H1 (cell line): ENCODE data around the gene CCDC141. TPM values are rescaled to one million over a fixed set of nuclear protein-coding genes. Genes with fewer than 3 reads are reported as not detected.

ENCODE experiments used
- CTCF ChIA-PET: fragments of 300-600 bp; sonication (Branson Sonifier 250); formaldehyde crosslinking; loops from one replicate; lab custom pipeline; 2021; ENCODE audit not compliant: partially characterized antibody; lab: Charles Lee
- POLR2A ChIA-PET: fragments of 300-600 bp; sonication (Branson Sonifier 250); formaldehyde crosslinking; loops from one replicate; lab custom pipeline; 2021; ENCODE audit warnings: inconsistent platforms; ENCODE audit not compliant: partially characterized antibody; lab: Charles Lee
- DNase-seq, 2 experiments: peaks; one replicate each; pipeline versions ENCODE4 v3.0.0 to v3.0.0-alpha.2; 2010 to 2022; ENCODE audit warnings: low spot score in 2 of 2, low read depth in 1 of 2, mixed read lengths in 1 of 2
- FAIRE-seq: peaks from 2 replicates; lab custom pipeline; 2011; peaks lifted over from hg19 to GRCh38; lab: Jason Lieb, UNC
- H2AFZ ChIP-seq: 2 replicates; pipeline ENCODE4 v1.8.1; 2012; ENCODE audit warnings: low read length, inconsistent platforms
- H2AK5ac ChIP-seq: 2 replicates; pipeline ENCODE4 v1.6.1; 2013; ENCODE audit warnings: low read depth, low read length
- H2BK120ac ChIP-seq: replicated peaks from 2 replicates; pipeline ENCODE3; 2013; ENCODE audit warnings: low read depth, low read length, inconsistent platforms
- H2BK12ac ChIP-seq: 2 replicates; pipeline ENCODE4 v1.6.1; 2013; ENCODE audit warnings: low read depth, low read length
- H2BK15ac ChIP-seq: 2 replicates; pipeline ENCODE4 v1.6.1; 2013; ENCODE audit warnings: low read length
- H2BK20ac ChIP-seq: 2 replicates; pipeline ENCODE4 v1.6.1; 2013; ENCODE audit warnings: low read length
- H2BK5ac ChIP-seq: 2 replicates; pipeline ENCODE4 v1.6.1; 2013; ENCODE audit warnings: low read depth, low read length
- H3K14ac ChIP-seq: 2 replicates; pipeline ENCODE4 v1.6.1; 2013; ENCODE audit warnings: inconsistent platforms; ENCODE audit not compliant: insufficient read length
- H3K18ac ChIP-seq: 2 replicates; pipeline ENCODE4 v1.6.1; 2013; ENCODE audit warnings: low read length; ENCODE audit errors: extremely low read depth
- H3K23ac ChIP-seq: 2 replicates; pipeline ENCODE4 v1.6.1; 2013; ENCODE audit warnings: inconsistent platforms; ENCODE audit not compliant: insufficient read length
- H3K23me2 ChIP-seq: 2 replicates; pipeline ENCODE4 v1.6.1; 2013; ENCODE audit warnings: low read depth, low read length
- H3K27ac ChIP-seq: 2 replicates; pipeline ENCODE4 v1.6.1; 2011; ENCODE audit warnings: low read depth, low read length, inconsistent platforms
- H3K27me3 ChIP-seq, 4 experiments: replicated peaks in 1 of 4; 1 replicate in 1 of 4; 2 replicates in 3 of 4; pipeline versions ENCODE4 v1.6.1 to v1.8.1; 2011 to 2013; ENCODE audit warnings: low read length in 3 of 4, mild to moderate bottlenecking in 3 of 4, inconsistent platforms in 2 of 4, mixed read lengths in 2 of 4, moderate library complexity in 1 of 4; ENCODE audit not compliant: control insufficient read depth in 3 of 4, insufficient read depth in 3 of 4; ENCODE audit errors: extremely low read depth in 1 of 4
- H3K36me3 ChIP-seq, 4 experiments: 2 replicates each; pipeline versions ENCODE4 v1.6.1 to v1.8.1; 2011 to 2013; ENCODE audit warnings: mild to moderate bottlenecking in 4 of 4, low read length in 3 of 4, moderate library complexity in 2 of 4, control low read depth in 1 of 4, inconsistent platforms in 1 of 4; ENCODE audit not compliant: insufficient read depth in 4 of 4, control insufficient read depth in 2 of 4
- H3K4ac ChIP-seq: replicated peaks from 2 replicates; pipeline ENCODE3; 2013; ENCODE audit warnings: low read length, low read depth, mixed read lengths, inconsistent platforms; ENCODE audit not compliant: insufficient read length
- H3K4me1 ChIP-seq, 4 experiments: replicated peaks in 1 of 4; 1 replicate in 1 of 4; 2 replicates in 3 of 4; pipeline versions ENCODE4 v1.6.1 to v1.8.1; 2011 to 2013; ENCODE audit warnings: low read length in 3 of 4, inconsistent platforms in 2 of 4, mixed read lengths in 1 of 4; ENCODE audit not compliant: insufficient read depth in 4 of 4, control insufficient read depth in 3 of 4
- H3K4me2 ChIP-seq, 2 experiments: 2 replicates each; pipeline versions ENCODE4 v1.6.1 to v1.8.1; 2011 to 2013; ENCODE audit warnings: low read depth in 2 of 2, low read length in 2 of 2, control low read depth in 1 of 2, inconsistent platforms in 1 of 2, mild to moderate bottlenecking in 1 of 2; ENCODE audit not compliant: insufficient read depth in 1 of 2
- H3K4me3 ChIP-seq, 4 experiments: fragments of 200-600, 300-600 bp in 1 of 4; sonication (generic), shearing (Covaris generic), sonication (Bioruptor Twin) in 1 of 4; 2 replicates each; pipeline versions ENCODE4 v1.5.1 to v1.8.1; 2011 to 2016; ENCODE audit warnings: low read length in 4 of 4, low read depth in 3 of 4, control low read depth in 2 of 4, inconsistent platforms in 2 of 4, mild to moderate bottlenecking in 2 of 4, mixed read lengths in 1 of 4, moderate library complexity in 1 of 4; ENCODE audit not compliant: insufficient read depth in 2 of 4; ENCODE audit errors: extremely low read depth in 1 of 4
- H3K56ac ChIP-seq: replicated peaks from 2 replicates; pipeline ENCODE3; 2013; ENCODE audit warnings: low read depth, mild to moderate bottlenecking, mixed read lengths, low read length, inconsistent platforms; ENCODE audit not compliant: insufficient read length
- H3K79me1 ChIP-seq: 2 replicates; pipeline ENCODE4 v1.6.1; 2013; ENCODE audit warnings: low read depth, low read length, control low read depth
- H3K79me2 ChIP-seq, 2 experiments: 2 replicates each; pipeline versions ENCODE4 v1.6.1 to v1.8.1; 2012 to 2013; ENCODE audit warnings: low read length in 2 of 2, mild to moderate bottlenecking in 2 of 2, inconsistent platforms in 1 of 2; ENCODE audit not compliant: insufficient read depth in 2 of 2, control insufficient read depth in 1 of 2
- H3K9ac ChIP-seq, 4 experiments: replicated peaks in 1 of 4; 1 replicate in 1 of 4; 2 replicates in 3 of 4; pipeline versions ENCODE4 v1.6.1 to v1.8.1; 2011 to 2013; ENCODE audit warnings: low read depth in 3 of 4, low read length in 3 of 4, control low read depth in 2 of 4, mild to moderate bottlenecking in 2 of 4, moderate library complexity in 2 of 4, inconsistent platforms in 1 of 4; ENCODE audit errors: extremely low read depth in 1 of 4
- H3K9me3 ChIP-seq, 2 experiments: 2 replicates each; pipeline versions ENCODE4 v1.6.1 to v1.8.1; 2012 to 2013; ENCODE audit warnings: mild to moderate bottlenecking in 2 of 2, moderate library complexity in 2 of 2, control low read depth in 1 of 2, inconsistent platforms in 1 of 2, low read depth in 1 of 2, low read length in 1 of 2, mixed read lengths in 1 of 2; ENCODE audit not compliant: insufficient read depth in 2 of 2
- H4K20me1 ChIP-seq, 2 experiments: replicated peaks in 1 of 2; 2 replicates each; pipeline versions ENCODE3 to v1.8.1; 2011 to 2013; ENCODE audit warnings: inconsistent platforms in 2 of 2, low read length in 2 of 2, mild to moderate bottlenecking in 1 of 2; ENCODE audit not compliant: insufficient read depth in 2 of 2, control insufficient read depth in 1 of 2
- H4K5ac ChIP-seq: 2 replicates; pipeline ENCODE4 v1.6.1; 2013; ENCODE audit warnings: low read length, low read depth, mixed read lengths, inconsistent platforms; ENCODE audit not compliant: insufficient read length
- H4K8ac ChIP-seq: 2 replicates; pipeline ENCODE4 v1.8.0; 2013; ENCODE audit warnings: mild to moderate bottlenecking, moderate library complexity, low read length, inconsistent platforms; ENCODE audit not compliant: insufficient read depth; ENCODE audit errors: extremely low read depth
- H4K91ac ChIP-seq: replicated peaks from 2 replicates; pipeline ENCODE3; 2013; ENCODE audit warnings: low read length, mixed read lengths, inconsistent platforms; ENCODE audit not compliant: insufficient read length
- CHD2 ChIP-seq: IDR thresholded peaks from 2 replicates; pipeline ENCODE4 v1.6.1; 2012; ENCODE audit warnings: low read length, improper control_type of control experiment
- GTF2F1 ChIP-seq: IDR thresholded peaks from 2 replicates; pipeline ENCODE4 v1.6.1; 2012; ENCODE audit warnings: low read depth, low read length, improper control_type of control experiment, borderline replicate concordance
- HDAC6 ChIP-seq: IDR thresholded peaks from one replicate; pipeline ENCODE4 v1.7.1; 2012; ENCODE audit warnings: low read depth, mild to moderate bottlenecking, inconsistent platforms, low read length, moderate library complexity
- POLR2AphosphoS5 ChIP-seq: IDR thresholded peaks from 2 replicates; pipeline ENCODE4 v1.6.1; 2011; ENCODE audit warnings: low read depth, low read length
- POU5F1 ChIP-seq: IDR thresholded peaks from 2 replicates; pipeline ENCODE4 v1.6.1; 2011; ENCODE audit warnings: low read depth, mild to moderate bottlenecking, low read length, moderate library complexity
- RAD21 ChIP-seq, 2 experiments: IDR thresholded peaks in 1 of 2; conservative IDR thresholded peaks in 1 of 2; 2 replicates each; pipeline ENCODE4 v1.6.1; 2011; ENCODE audit warnings: low read depth in 2 of 2, low read length in 2 of 2, improper control_type of control experiment in 1 of 2, inconsistent platforms in 1 of 2, mild to moderate bottlenecking in 1 of 2, moderate library complexity in 1 of 2
- RFX5 ChIP-seq: IDR thresholded peaks from 2 replicates; pipeline ENCODE4 v1.6.1; 2011; ENCODE audit warnings: low read depth, low read length, improper control_type of control experiment, borderline replicate concordance
- RNF2 ChIP-seq: fragments of 200-900, 300-1000 bp; sonication (generic); IDR thresholded peaks from 2 replicates; pipeline ENCODE4 v1.7.1; 2016; ENCODE audit warnings: borderline replicate concordance, low read depth, mild to moderate bottlenecking, antibody characterized with exemption, low read length; ENCODE audit not compliant: poor library complexity, severe bottlenecking; ENCODE audit errors: missing control alignments
- SIN3A ChIP-seq, 2 experiments: IDR thresholded peaks in 1 of 2; conservative IDR thresholded peaks in 1 of 2; 2 replicates each; pipeline ENCODE4 v1.6.1; 2011 to 2012; ENCODE audit warnings: low read length in 2 of 2, improper control_type of control experiment in 1 of 2, low read depth in 1 of 2, mild to moderate bottlenecking in 1 of 2
- SIRT6 ChIP-seq: IDR thresholded peaks from one replicate; pipeline ENCODE4 v1.7.1; 2012; ENCODE audit warnings: low read length, inconsistent platforms
- TAF1 ChIP-seq: IDR thresholded peaks from 2 replicates; pipeline ENCODE4 v1.6.1; 2011; ENCODE audit warnings: mild to moderate bottlenecking, low read depth, low read length
- WGBS, 2 experiments: shearing (Covaris generic) in 1 of 2; methylation state at CpG; one replicate each; pipeline versions ENCODE4 v1.1.6 to v1.1.7; 2013 to 2015; ENCODE audit warnings: low lambda C conversion rate in 2 of 2, mixed read lengths in 2 of 2, inconsistent platforms in 1 of 2, low coverage in 1 of 2, missing lambda C conversion rate in 1 of 2; ENCODE audit not compliant: insufficient replicate concordance in 2 of 2, insufficient coverage in 1 of 2, insufficient read length in 1 of 2; ENCODE audit errors: extremely low coverage in 1 of 2, missing lambda C conversion rate in 1 of 2; 5-methylcytosine and 5-hydroxymethylcytosine counted together
- polyA plus RNA-seq, 7 experiments: library from polyadenylated mRNA; depleted of rRNA in 3 of 7; stranded (reverse) in 5 of 7; unstranded in 2 of 7; fragments of >200 nt in 5 of 7; fragments of 200-250 nt in 2 of 7; gene quantifications; 1 replicate in 5 of 7; 2 replicates in 1 of 7; 4 replicates in 1 of 7; pipeline versions ENCODE4 v1.2.1 to v1.2.3, GENCODE V29; 2011 to 2013; ENCODE audit warnings: missing spikeins in 2 of 7, mixed read lengths in 2 of 7
- total RNA-seq: library from RNA; stranded (reverse); fragmentation: NEBNext Ultra II Directional; extraction: Animal tissue kit (Norgen Biotek cat#: 25700); gene quantifications from 2 replicates; pipeline ENCODE4 v1.2.1, GENCODE V29; 2021
- TF ChIP-seq, protein P1 (sequence below): IDR thresholded peaks from 2 replicates; pipeline ENCODE4 v1.6.1; 2012; ENCODE audit warnings: low read length, inconsistent platforms

Gene CCDC141
- total and polyA plus RNA-seq, 2 of the 8 experiments (the other 6 are each of a cell fraction or from before 2014, with no cell fraction given) = 0.56 to 21.6 TPM

DNA sequence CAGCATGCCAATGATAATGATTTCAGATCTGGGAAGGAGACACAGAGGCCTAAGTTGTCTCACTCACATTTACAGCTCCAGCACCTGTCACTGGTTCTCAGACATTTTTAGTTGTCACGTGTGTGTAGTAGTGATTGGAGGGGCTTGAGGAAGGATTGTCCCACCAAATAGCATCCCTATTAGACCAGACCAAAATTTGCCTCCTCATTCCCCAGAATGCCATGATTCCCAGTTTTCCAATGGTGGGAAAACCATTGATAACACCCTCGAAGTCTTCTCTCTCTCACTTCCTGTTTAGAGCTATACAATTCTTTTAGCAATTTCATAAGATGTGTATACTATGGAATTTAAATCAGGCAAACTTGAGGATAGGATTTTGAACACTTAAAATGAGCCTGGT is 52.5 kb downstream of the CCDC141 start:
- Histone ChIP-seq H3K18ac (no peak overlapping the region), H3K27ac (no peak overlapping the region), H3K9ac (no peak overlapping the region), H3K23ac (no peak overlapping the region), H3K36me3 (0 out of 8 replicates have a peak, but pooled peaks cover 0 to 2% (median 0%) of the 10 kb centered on the region in 4 experiments), H2BK12ac (no peak overlapping the region), H2AK5ac (no peak overlapping the region), H4K8ac (no peak overlapping the region), H3K56ac (no peak overlapping the region), H2BK20ac (no peak overlapping the region), H3K27me3 (no peaks in the 10 kb centered on the region), H3K79me1 (no peaks in the 10 kb centered on the region), H2BK120ac (no peak overlapping the region), H2AFZ (no peak overlapping the region), H3K14ac (no peak overlapping the region), H3K4ac (no peak overlapping the region), H3K4me2 (no peak overlapping the region), H3K23me2 (no peaks in the 10 kb centered on the region; the same call in 1 of the 2 replicates), H3K79me2 (no peaks in the 10 kb centered on the region), H4K5ac (no peak overlapping the region), H3K9me3 (peaks cover 9 to 10% of the 10 kb centered on the region in 2 experiments), H2BK5ac (no peak overlapping the region), H3K4me3 (no peak overlapping the region), H4K91ac (no peak overlapping the region), H2BK15ac (no peak overlapping the region), H3K4me1 (no peaks in the 10 kb centered on the region), H4K20me1 (no peaks in the 10 kb centered on the region)
- CTCF ChIA-PET = interaction anchor here (0.6 to 2.0 kb wide), 2 partner anchors 14 to 22 kb away, joined by 3 to 10 read pairs; no protein-coding TSS in a partner anchor
- POLR2A ChIA-PET = no interaction called here
- DNase-seq (no peak), FAIRE-seq (no peak)
- 82% methylated on average over 2 of the region's 2 CpGs; no CpG with 5 or more reads in 1 of the 2 experiments for WGBS, 2 experiments
- TF ChIP-seq HDAC6 (no peak), RAD21 (IDR thresholded peaks at IDR 0.05 in 1 of 2, conservative IDR thresholded peaks at IDR 0.05 in 1 of 2; ENCODE audit: low read depth in 2 of 2, low read length in 2 of 2) (no peak), TAF1 (no peak), GTF2F1 (no peak), POU5F1 (no peak), CHD2 (no peak), SIN3A (conservative IDR thresholded peaks at IDR 0.05 in 1 of 2, IDR thresholded peaks at IDR 0.05 in 1 of 2; ENCODE audit: low read depth in 1 of 2, low read length in 2 of 2) (no peak), SIRT6 (no peak), RFX5 (no peak), POLR2AphosphoS5 (no peak), RNF2 (no peak)
- TF ChIP-seq, protein P1, sequence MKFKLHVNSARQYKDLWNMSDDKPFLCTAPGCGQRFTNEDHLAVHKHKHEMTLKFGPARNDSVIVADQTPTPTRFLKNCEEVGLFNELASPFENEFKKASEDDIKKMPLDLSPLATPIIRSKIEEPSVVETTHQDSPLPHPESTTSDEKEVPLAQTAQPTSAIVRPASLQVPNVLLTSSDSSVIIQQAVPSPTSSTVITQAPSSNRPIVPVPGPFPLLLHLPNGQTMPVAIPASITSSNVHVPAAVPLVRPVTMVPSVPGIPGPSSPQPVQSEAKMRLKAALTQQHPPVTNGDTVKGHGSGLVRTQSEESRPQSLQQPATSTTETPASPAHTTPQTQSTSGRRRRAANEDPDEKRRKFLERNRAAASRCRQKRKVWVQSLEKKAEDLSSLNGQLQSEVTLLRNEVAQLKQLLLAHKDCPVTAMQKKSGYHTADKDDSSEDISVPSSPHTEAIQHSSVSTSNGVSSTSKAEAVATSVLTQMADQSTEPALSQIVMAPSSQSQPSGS = no peak
